Smooth muscle cell (in vitro differentiated cells): ENCODE data around the gene NF1. TPM values are rescaled to one million over a fixed set of nuclear protein-coding genes. Genes with fewer than 3 reads are reported as not detected.

ENCODE experiments used
- DNase-seq: peaks from one replicate; lab custom pipeline; 2025; ENCODE audit not compliant: unreplicated experiment; lab: John Stamatoyannopoulos, UW
- H2AFZ ChIP-seq: fragments of 200-600 bp; sonication (generic); 2 replicates; pipeline ENCODE4 v1.6.0; 2016; ENCODE audit warnings: antibody characterized with exemption, low read depth, mild to moderate bottlenecking
- H3F3A ChIP-seq: fragments of 200-600 bp; sonication (generic); 2 replicates; pipeline ENCODE4 v1.6.0; 2017; ENCODE audit warnings: antibody characterized with exemption, low read depth
- H3K27ac ChIP-seq: fragments of 200-600 bp; sonication (generic); 2 replicates; pipeline ENCODE4 v1.5.1; 2016; ENCODE audit warnings: low read depth, mild to moderate bottlenecking
- H3K27me3 ChIP-seq: fragments of 200-600 bp; sonication (generic); 2 replicates; pipeline ENCODE4 v1.6.1; 2016; ENCODE audit warnings: low read depth, mild to moderate bottlenecking
- H3K36me3 ChIP-seq: fragments of 200-600 bp; sonication (generic); 2 replicates; pipeline ENCODE4 v1.5.1; 2016; ENCODE audit warnings: low read depth
- H3K4me1 ChIP-seq: fragments of 200-600 bp; sonication (generic); 2 replicates; pipeline ENCODE4 v1.5.1; 2016; ENCODE audit warnings: low read depth
- H3K4me2 ChIP-seq: fragments of 200-600 bp; sonication (generic); 2 replicates; pipeline ENCODE4 v1.6.0; 2016; ENCODE audit warnings: mild to moderate bottlenecking
- H3K4me3 ChIP-seq: fragments of 200-600 bp; sonication (generic); 2 replicates; pipeline ENCODE4 v1.5.1; 2016; ENCODE audit warnings: mild to moderate bottlenecking
- H3K79me2 ChIP-seq: fragments of 200-600 bp; sonication (generic); 2 replicates; pipeline ENCODE4 v1.6.0; 2016; ENCODE audit warnings: low read depth, mild to moderate bottlenecking
- H3K9ac ChIP-seq: fragments of 200-600 bp; sonication (generic); 2 replicates; pipeline ENCODE4 v1.6.0; 2016; ENCODE audit warnings: low read depth
- H3K9me3 ChIP-seq: fragments of 200-600 bp; sonication (generic); replicated peaks from 2 replicates; pipeline ENCODE4 v1.5.1; 2016; ENCODE audit warnings: low read depth
- H4K20me1 ChIP-seq: fragments of 200-600 bp; sonication (generic); 2 replicates; pipeline ENCODE4 v1.6.0; 2016; ENCODE audit warnings: low read depth
- CTCF ChIP-seq: fragments of 200-600 bp; sonication (generic); IDR thresholded peaks from 2 replicates; pipeline ENCODE4 v1.5.1; 2017; ENCODE audit warnings: borderline replicate concordance, mild to moderate bottlenecking, antibody characterized with exemption; ENCODE audit not compliant: insufficient read depth, poor library complexity, severe bottlenecking
- WGBS: methylation state at CpG from one replicate; pipeline ENCODE4 v1.1.7; 2016; ENCODE audit warnings: low lambda C conversion rate; 5-methylcytosine and 5-hydroxymethylcytosine counted together
- polyA plus RNA-seq: library from polyadenylated mRNA; unstranded; fragments of >200 nt; fragmentation: Nextera tagmentation; extraction: Ambion mirVana; gene quantifications from 2 replicates; pipeline ENCODE4 v1.2.1, GENCODE V29; 2016
- total RNA-seq: library from RNA; depleted of rRNA; stranded (reverse); fragments of >200 nt; gene quantifications from 2 replicates; pipeline ENCODE4 v1.2.3, GENCODE V29; 2014

The NF1 gene
- total and polyA plus RNA-seq, 2 experiments from 2014 or later: 7.6 to 74.3 TPM

GRCh38 chr17:31202968-31203367 is 108.2 kb downstream of the NF1 start:
- DNase-seq: no peak
- Histone ChIP-seq H3K27ac (no peak overlapping the region), H3K4me3 (no peak overlapping the region), H4K20me1 (peaks cover 19% of the 10 kb centered on the region), H3K79me2 (no peaks in the 10 kb centered on the region), H3K4me1 (no peaks in the 10 kb centered on the region), H3K9me3 (no peaks in the 10 kb centered on the region), H3K4me2 (no peak overlapping the region), H2AFZ (no peak overlapping the region), H3F3A (no peaks in the 10 kb centered on the region), H3K9ac (no peak overlapping the region), H3K27me3 (no peaks in the 10 kb centered on the region), H3K36me3 (peaks cover 10% of the 10 kb centered on the region)
- no peak for TF ChIP-seq CTCF

GRCh38 chr17:31211352-31212012 is 116.7 kb downstream of the NF1 start:
- no peak for TF ChIP-seq CTCF
- H3K9me3 ChIP-seq: no peaks in the 10 kb centered on the region
- no peaks in the 10 kb centered on the region for H3F3A ChIP-seq
- DNase-seq: no peak
- no peak overlapping the region for H3K9ac ChIP-seq
- H3K4me3 ChIP-seq: no peak overlapping the region
- H3K4me1 ChIP-seq: no peaks in the 10 kb centered on the region
- no peaks in the 10 kb centered on the region for H3K27me3 ChIP-seq
- H3K4me2 ChIP-seq: no peak overlapping the region
- no peak overlapping the region for H2AFZ ChIP-seq
- peaks cover 5% of the 10 kb centered on the region for H3K36me3 ChIP-seq
- peaks cover 3% of the 10 kb centered on the region for H4K20me1 ChIP-seq
- H3K79me2 ChIP-seq: no peaks in the 10 kb centered on the region
- H3K27ac ChIP-seq: no peak overlapping the region

GRCh38 chr17:31216031-31216751 is 121.4 kb downstream of the NF1 start:
- no peaks in the 10 kb centered on the region for H3K4me1 ChIP-seq
- H3K79me2 ChIP-seq: no peaks in the 10 kb centered on the region
- H3K27ac ChIP-seq: peak overlapping the region; percentile 6
- no peak overlapping the region for H3K4me3 ChIP-seq
- no peaks in the 10 kb centered on the region for H3K9me3 ChIP-seq
- TF ChIP-seq CTCF: peak; percentile 68
- DNase-seq: no peak
- no peaks in the 10 kb centered on the region for H3K27me3 ChIP-seq
- 55% methylated on average over 5 of the region's 5 CpGs for WGBS
- no peaks in the 10 kb centered on the region for H3F3A ChIP-seq
- peaks cover 3% of the 10 kb centered on the region for H3K36me3 ChIP-seq
- peaks cover 6% of the 10 kb centered on the region for H4K20me1 ChIP-seq
- H3K9ac ChIP-seq: no peak overlapping the region
- H2AFZ ChIP-seq: no peak overlapping the region
- no peak overlapping the region for H3K4me2 ChIP-seq

GRCh38 chr17:31224366-31224765 is 129.6 kb downstream of the NF1 start:
- no peak overlapping the region for H3K27ac ChIP-seq
- no peaks in the 10 kb centered on the region for H3K9me3 ChIP-seq
- no peak overlapping the region for H3K4me3 ChIP-seq
- DNase-seq: no peak
- H3K79me2 ChIP-seq: no peaks in the 10 kb centered on the region
- 94% methylated on average over 1 of the region's 1 CpG for WGBS
- no peak overlapping the region for H2AFZ ChIP-seq
- peaks cover 7% of the 10 kb centered on the region for H3K36me3 ChIP-seq
- H3K9ac ChIP-seq: no peak overlapping the region
- no peaks in the 10 kb centered on the region for H4K20me1 ChIP-seq
- H3K4me1 ChIP-seq: no peaks in the 10 kb centered on the region
- no peak overlapping the region for H3K4me2 ChIP-seq
- TF ChIP-seq CTCF: no peak
- H3F3A ChIP-seq: no peaks in the 10 kb centered on the region
- H3K27me3 ChIP-seq: no peaks in the 10 kb centered on the region
